ENCODE results near the gene DNAH10. TPM values are rescaled to one million over a fixed set of nuclear protein-coding genes. Genes with fewer than 3 reads are reported as not detected.

Gene DNAH10
- total RNA-seq, 2 experiments from 2014 or later: 0.11 to 0.19 TPM

DNA sequence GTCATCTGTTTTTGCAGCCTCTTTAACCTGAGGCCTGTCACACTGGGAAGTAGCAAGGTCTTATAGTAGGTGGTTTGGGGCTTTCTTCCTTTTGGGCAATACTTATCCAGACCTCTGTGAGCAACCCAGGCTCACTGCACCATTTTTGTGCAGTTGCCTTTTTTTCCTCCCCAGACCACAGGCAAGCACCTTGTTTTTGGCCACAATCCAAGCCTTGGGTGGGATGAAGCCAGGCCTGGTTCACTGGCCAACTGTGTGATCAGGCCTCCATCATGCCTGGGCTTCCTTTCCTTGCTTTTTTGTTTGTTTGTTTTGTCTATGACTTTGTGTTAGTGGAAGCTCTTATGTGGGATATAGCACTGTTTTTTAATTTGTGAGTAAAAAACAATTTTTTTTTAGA lies 71.7 kb downstream of the DNAH10 start:
- H2AFZ ChIP-seq (ENCODE audit: low read length): no peak overlapping the region
- no peaks in the 10 kb centered on the region for H3K36me3 ChIP-seq (ENCODE audit: insufficient read depth, low read length)
- intact Hi-C loops (cut with micrococcal nuclease; ENCODE audit: unreplicated experiment): no loop called here
- no peak for TF ChIP-seq EZH2phosphoT487 (IDR thresholded peaks at IDR 0.05; ENCODE audit: borderline replicate concordance, low read depth, low read length)
- TF ChIP-seq, protein P1, sequence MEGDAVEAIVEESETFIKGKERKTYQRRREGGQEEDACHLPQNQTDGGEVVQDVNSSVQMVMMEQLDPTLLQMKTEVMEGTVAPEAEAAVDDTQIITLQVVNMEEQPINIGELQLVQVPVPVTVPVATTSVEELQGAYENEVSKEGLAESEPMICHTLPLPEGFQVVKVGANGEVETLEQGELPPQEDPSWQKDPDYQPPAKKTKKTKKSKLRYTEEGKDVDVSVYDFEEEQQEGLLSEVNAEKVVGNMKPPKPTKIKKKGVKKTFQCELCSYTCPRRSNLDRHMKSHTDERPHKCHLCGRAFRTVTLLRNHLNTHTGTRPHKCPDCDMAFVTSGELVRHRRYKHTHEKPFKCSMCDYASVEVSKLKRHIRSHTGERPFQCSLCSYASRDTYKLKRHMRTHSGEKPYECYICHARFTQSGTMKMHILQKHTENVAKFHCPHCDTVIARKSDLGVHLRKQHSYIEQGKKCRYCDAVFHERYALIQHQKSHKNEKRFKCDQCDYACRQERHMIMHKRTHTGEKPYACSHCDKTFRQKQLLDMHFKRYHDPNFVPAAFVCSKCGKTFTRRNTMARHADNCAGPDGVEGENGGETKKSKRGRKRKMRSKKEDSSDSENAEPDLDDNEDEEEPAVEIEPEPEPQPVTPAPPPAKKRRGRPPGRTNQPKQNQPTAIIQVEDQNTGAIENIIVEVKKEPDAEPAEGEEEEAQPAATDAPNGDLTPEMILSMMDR (conservative IDR thresholded peaks at IDR 0.05; ENCODE audit: low read length): no peak
- H4K20me1 ChIP-seq (ENCODE audit: insufficient read depth, low read length): no peaks in the 10 kb centered on the region
- H3K79me2 ChIP-seq (ENCODE audit: insufficient read depth, low read depth, low read length): no peaks in the 10 kb centered on the region
- H3K4me2 ChIP-seq (ENCODE audit: low read length): no peak overlapping the region
- no peak overlapping the region for H3K27ac ChIP-seq (ENCODE audit: low read depth, low read length, poor library complexity, severe bottlenecking)
- H3K4me1 ChIP-seq (ENCODE audit: insufficient read depth, low read length, poor library complexity, severe bottlenecking): no peaks in the 10 kb centered on the region
- H3K4me3 ChIP-seq (ENCODE audit: low read depth, low read length, poor library complexity, severe bottlenecking): no peak overlapping the region
- POLR2A ChIA-PET: no interaction called here
- DNase-seq (ENCODE audit: low spot score): no peak
- CTCF ChIA-PET (ENCODE audit: unreplicated experiment): no interaction called here
- H3K9me3 ChIP-seq (ENCODE audit: low read length): no peaks in the 10 kb centered on the region
- no TSS peak for BruUV-seq (replicated peaks)
- no peaks in the 10 kb centered on the region for H3K9me2 ChIP-seq (ENCODE audit: insufficient read depth, low read length)

DNA sequence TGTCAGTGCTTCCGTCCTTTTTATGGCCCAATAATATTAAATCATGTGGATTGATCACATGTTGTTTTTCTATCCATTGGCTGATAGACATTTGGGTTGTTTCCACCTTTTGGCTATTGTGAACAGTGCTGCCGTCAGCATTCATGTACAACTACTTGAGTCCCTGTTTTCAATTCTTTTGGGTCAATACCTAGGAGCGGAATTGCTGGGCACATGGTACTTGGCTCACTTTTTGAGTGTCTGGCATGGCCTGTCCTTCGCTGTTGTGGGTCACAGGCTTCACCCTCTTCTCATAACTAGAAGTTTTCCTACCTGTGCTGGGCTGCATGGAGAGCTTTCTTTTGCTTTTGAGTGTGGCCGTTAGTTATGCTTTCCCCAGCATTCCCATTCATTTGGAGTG lies 72.7 kb downstream of the DNAH10 start:
- no peaks in the 10 kb centered on the region for H3K79me2 ChIP-seq (ENCODE audit: insufficient read depth, low read depth, low read length)
- no peaks in the 10 kb centered on the region for H3K9me2 ChIP-seq (ENCODE audit: insufficient read depth, low read length)
- BruUV-seq (replicated peaks): no TSS peak
- H3K4me3 ChIP-seq (ENCODE audit: low read depth, low read length, poor library complexity, severe bottlenecking): no peak overlapping the region
- ChIA-PET CTCF (ENCODE audit: unreplicated experiment) (no interaction called here), POLR2A (no interaction called here)
- H3K9me3 ChIP-seq (ENCODE audit: low read length): no peaks in the 10 kb centered on the region
- H2AFZ ChIP-seq (ENCODE audit: low read length): no peak overlapping the region
- TF ChIP-seq, protein P1 (conservative IDR thresholded peaks at IDR 0.05; ENCODE audit: low read length): no peak
- TF ChIP-seq EZH2phosphoT487 (IDR thresholded peaks at IDR 0.05; ENCODE audit: borderline replicate concordance, low read depth, low read length): no peak
- no peaks in the 10 kb centered on the region for H4K20me1 ChIP-seq (ENCODE audit: insufficient read depth, low read length)
- H3K27ac ChIP-seq (ENCODE audit: low read depth, low read length, poor library complexity, severe bottlenecking): no peak overlapping the region
- no peak overlapping the region for H3K4me2 ChIP-seq (ENCODE audit: low read length)
- DNase-seq (ENCODE audit: low spot score): no peak
- no peaks in the 10 kb centered on the region for H3K4me1 ChIP-seq (ENCODE audit: insufficient read depth, low read length, poor library complexity, severe bottlenecking)
- intact Hi-C loops (cut with micrococcal nuclease; ENCODE audit: unreplicated experiment): no loop called here
- H3K36me3 ChIP-seq (ENCODE audit: insufficient read depth, low read length): no peaks in the 10 kb centered on the region

DNA sequence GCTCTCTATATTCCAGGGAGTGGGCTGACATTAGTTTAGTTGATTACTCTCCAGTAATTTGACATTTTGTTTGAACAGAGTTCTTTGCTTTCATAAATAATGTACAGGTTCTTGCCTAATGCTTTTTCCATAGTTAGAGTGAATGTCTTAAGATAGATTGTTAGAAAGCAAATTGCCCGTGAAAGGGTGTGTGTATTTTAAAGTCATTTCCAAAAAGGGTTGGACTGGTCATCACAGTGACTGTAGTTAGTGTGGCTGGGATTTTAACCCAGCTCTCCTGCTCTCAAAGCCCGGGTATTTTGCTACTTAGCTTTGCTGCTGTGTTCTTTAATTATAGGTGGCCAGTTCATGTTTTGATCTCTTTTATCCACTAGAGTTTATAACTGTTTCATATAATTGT lies 74.2 kb downstream of the DNAH10 start:
- BruUV-seq (replicated peaks): no TSS peak
- Histone ChIP-seq H4K20me1 (ENCODE audit: insufficient read depth, low read length) (no peaks in the 10 kb centered on the region), H3K36me3 (ENCODE audit: insufficient read depth, low read length) (no peaks in the 10 kb centered on the region), H3K79me2 (ENCODE audit: insufficient read depth, low read depth, low read length) (no peaks in the 10 kb centered on the region), H3K9me2 (ENCODE audit: insufficient read depth, low read length) (no peaks in the 10 kb centered on the region), H3K4me3 (ENCODE audit: low read depth, low read length, poor library complexity, severe bottlenecking) (no peak overlapping the region), H3K9me3 (ENCODE audit: low read length) (no peaks in the 10 kb centered on the region), H3K4me2 (ENCODE audit: low read length) (no peak overlapping the region), H3K4me1 (ENCODE audit: insufficient read depth, low read length, poor library complexity, severe bottlenecking) (no peaks in the 10 kb centered on the region), H3K27ac (ENCODE audit: low read depth, low read length, poor library complexity, severe bottlenecking) (no peak overlapping the region), H2AFZ (ENCODE audit: low read length) (no peak overlapping the region)
- POLR2A ChIA-PET: interaction anchor here (0.9 kb wide), 1 partner anchor 15 kb away, joined by 3 read pairs; no protein-coding TSS in a partner anchor
- intact Hi-C loops (cut with micrococcal nuclease; ENCODE audit: unreplicated experiment): no loop called here
- no peak for TF ChIP-seq EZH2phosphoT487 (IDR thresholded peaks at IDR 0.05; ENCODE audit: borderline replicate concordance, low read depth, low read length)
- TF ChIP-seq, protein P1 (conservative IDR thresholded peaks at IDR 0.05; ENCODE audit: low read length): no peak
- CTCF ChIA-PET (ENCODE audit: unreplicated experiment): no interaction called here
- no peak for DNase-seq (ENCODE audit: low spot score)
